Left ventricle myocardium inferior (tissue), 1 donor: ENCODE data around the gene ALG5. TPM values are rescaled to one million over a fixed set of nuclear protein-coding genes. Genes with fewer than 3 reads are reported as not detected.

Experiments used
- DNase-seq: peaks from one replicate; pipeline ENCODE4 v3.0.0-alpha.2; 2020
- H3K27ac ChIP-seq: fragments of 200-600 bp; replicated peaks from 2 replicates; pipeline ENCODE4 v1.8.0; 2021
- H3K27me3 ChIP-seq: fragments of 200-600 bp; 2 replicates; pipeline ENCODE4 v1.8.0; 2021; ENCODE audit warnings: low read depth
- H3K36me3 ChIP-seq: fragments of 200-600 bp; 2 replicates; pipeline ENCODE4 v1.8.0; 2021
- H3K4me1 ChIP-seq: fragments of 200-600 bp; 2 replicates; pipeline ENCODE4 v1.8.0; 2021
- H3K4me3 ChIP-seq: fragments of 200-600 bp; 2 replicates; pipeline ENCODE4 v1.8.0; 2021; ENCODE audit warnings: mild to moderate bottlenecking, moderate library complexity
- H3K9me3 ChIP-seq: fragments of 200-600 bp; replicated peaks from 2 replicates; pipeline ENCODE4 v1.8.0; 2021
- intact Hi-C: fragments of 100-400 bp; cut with micrococcal nuclease; formaldehyde crosslinking; loops from one replicate; pipeline ENCODE4 v1.11.0; 2022
- total RNA-seq: library from RNA; stranded (reverse); fragmentation: NEBNext Ultra II Directional; extraction: Animal tissue kit (Norgen Biotek cat#: 25700); gene quantifications from one replicate; pipeline ENCODE4 v1.2.1, GENCODE V29; 2021
- TF ChIP-seq, protein P1 (sequence below): fragments of 200-600 bp; IDR thresholded peaks from 2 replicates; pipeline ENCODE4 v1.8.0; 2021; ENCODE audit warnings: antibody characterized with exemption, mild to moderate bottlenecking, borderline replicate concordance
- donor health status: DM: no; HTN: yes; CAD: no; lungs with severe emphysema.

Gene ALG5
- total RNA-seq, 1 donor from 2014 or later = 9.1 TPM

DNA sequence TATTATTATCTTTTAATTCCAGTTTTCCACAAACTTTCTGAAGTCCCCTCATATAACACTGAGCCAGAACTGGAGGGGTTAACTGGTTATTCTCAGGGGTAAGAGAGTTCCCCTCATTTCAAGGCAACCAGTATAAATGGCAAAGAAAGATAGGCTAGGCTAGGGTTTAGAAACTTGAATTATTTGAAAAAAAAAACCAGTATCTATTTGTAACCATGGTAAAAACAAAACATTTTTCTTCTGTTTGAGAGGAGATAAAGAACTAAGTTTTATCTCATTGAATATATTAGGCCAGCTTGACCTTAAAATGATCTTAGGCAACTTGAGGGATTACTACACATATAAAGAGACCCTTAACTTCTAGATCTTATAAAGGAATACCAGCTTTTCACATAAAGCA is 40.8 kb upstream of the ALG5 start:
- intact Hi-C loops = no loop called here
- Histone ChIP-seq H3K27me3 (no peaks in the 10 kb centered on the region), H3K36me3 (peaks cover 85% of the 10 kb centered on the region), H3K4me1 (peaks cover 14% of the 10 kb centered on the region), H3K27ac (no peak overlapping the region), H3K4me3 (no peak overlapping the region), H3K9me3 (no peaks in the 10 kb centered on the region)
- TF ChIP-seq, protein P1, sequence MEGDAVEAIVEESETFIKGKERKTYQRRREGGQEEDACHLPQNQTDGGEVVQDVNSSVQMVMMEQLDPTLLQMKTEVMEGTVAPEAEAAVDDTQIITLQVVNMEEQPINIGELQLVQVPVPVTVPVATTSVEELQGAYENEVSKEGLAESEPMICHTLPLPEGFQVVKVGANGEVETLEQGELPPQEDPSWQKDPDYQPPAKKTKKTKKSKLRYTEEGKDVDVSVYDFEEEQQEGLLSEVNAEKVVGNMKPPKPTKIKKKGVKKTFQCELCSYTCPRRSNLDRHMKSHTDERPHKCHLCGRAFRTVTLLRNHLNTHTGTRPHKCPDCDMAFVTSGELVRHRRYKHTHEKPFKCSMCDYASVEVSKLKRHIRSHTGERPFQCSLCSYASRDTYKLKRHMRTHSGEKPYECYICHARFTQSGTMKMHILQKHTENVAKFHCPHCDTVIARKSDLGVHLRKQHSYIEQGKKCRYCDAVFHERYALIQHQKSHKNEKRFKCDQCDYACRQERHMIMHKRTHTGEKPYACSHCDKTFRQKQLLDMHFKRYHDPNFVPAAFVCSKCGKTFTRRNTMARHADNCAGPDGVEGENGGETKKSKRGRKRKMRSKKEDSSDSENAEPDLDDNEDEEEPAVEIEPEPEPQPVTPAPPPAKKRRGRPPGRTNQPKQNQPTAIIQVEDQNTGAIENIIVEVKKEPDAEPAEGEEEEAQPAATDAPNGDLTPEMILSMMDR = no peak
- no peak for DNase-seq

DNA sequence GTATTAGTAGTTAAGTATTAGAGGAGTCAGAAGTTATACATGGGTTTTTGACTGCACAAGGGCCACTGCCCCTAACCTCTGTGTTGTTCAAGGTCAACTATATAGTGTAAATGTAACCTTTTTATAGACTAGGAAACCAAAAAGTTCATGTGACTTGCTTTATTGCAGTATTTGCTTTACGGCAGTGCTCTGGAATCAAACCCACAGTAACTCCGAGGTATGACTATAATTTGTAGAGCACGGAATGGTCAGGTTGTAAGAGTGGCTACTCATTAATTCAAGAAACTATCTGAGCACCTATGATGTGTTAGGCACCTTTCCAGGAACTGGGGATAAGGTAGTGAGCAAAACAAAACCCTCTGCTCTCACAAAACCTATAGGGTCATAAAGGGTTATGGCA is 38.1 kb upstream of the ALG5 start:
- H3K36me3 ChIP-seq = peaks cover 94% of the 10 kb centered on the region

DNA sequence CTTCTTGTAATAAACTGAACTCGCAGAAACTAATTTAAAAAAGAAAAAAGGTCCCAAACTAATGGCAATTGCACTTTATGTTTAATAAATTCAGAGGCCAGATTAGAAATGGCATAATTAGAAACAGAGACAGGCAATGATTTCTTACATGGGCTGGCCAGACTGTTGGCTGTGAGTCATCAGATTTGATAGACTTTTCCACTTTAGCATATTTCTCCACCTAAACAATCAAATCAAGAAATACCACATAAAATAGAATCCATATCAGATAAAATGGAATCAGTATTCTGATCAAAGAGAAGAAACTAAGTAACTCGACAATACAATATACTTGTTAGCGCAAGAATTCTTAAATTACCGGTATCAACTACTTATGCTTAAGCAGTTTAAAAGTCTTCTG is 30.5 kb upstream of the ALG5 start:
- Histone ChIP-seq H3K4me1 (no peaks in the 10 kb centered on the region), H3K4me3 (no peak overlapping the region), H3K36me3 (peaks cover 98% of the 10 kb centered on the region), H3K9me3 (no peaks in the 10 kb centered on the region), H3K27me3 (no peaks in the 10 kb centered on the region), H3K27ac (no peak overlapping the region)
- TF ChIP-seq, protein P1 = no peak
- intact Hi-C loops = no loop called here
- no peak for DNase-seq

More for the DNA sequence above, 38.1 kb upstream of the ALG5 start:
- DNase-seq = no peak
- no peak overlapping the region for H3K4me3 ChIP-seq
- no peaks in the 10 kb centered on the region for H3K27me3 ChIP-seq
- no peaks in the 10 kb centered on the region for H3K9me3 ChIP-seq
- peaks cover 3% of the 10 kb centered on the region for H3K4me1 ChIP-seq
- TF ChIP-seq, protein P1 = no peak
- no peak overlapping the region for H3K27ac ChIP-seq
- intact Hi-C loops = no loop called here

DNA sequence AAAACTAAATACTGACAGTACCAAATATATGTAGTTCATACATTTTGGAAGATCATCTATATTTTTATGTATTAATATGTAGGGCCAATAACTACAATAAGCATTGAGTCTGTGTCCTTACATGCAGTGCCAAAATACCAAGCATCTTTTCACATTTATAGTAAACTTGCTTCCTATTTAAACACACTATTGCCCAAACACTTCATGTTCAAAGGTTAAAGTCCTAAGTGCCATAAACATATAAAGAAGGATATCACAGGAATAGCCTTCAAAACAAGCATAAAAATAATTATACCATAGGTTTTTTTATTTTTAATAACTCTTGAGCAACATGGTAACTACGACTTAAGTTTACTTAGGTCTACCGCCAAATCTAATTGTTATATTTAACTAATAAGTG is 28.5 kb upstream of the ALG5 start:
- H3K27ac ChIP-seq = no peak overlapping the region
- no peaks in the 10 kb centered on the region for H3K9me3 ChIP-seq
- peaks cover 98% of the 10 kb centered on the region for H3K36me3 ChIP-seq
- no peak overlapping the region for H3K4me3 ChIP-seq
- TF ChIP-seq, protein P1 = no peak
- no peaks in the 10 kb centered on the region for H3K4me1 ChIP-seq
- H3K27me3 ChIP-seq = no peaks in the 10 kb centered on the region
- intact Hi-C loops = no loop called here
- no peak for DNase-seq

DNA sequence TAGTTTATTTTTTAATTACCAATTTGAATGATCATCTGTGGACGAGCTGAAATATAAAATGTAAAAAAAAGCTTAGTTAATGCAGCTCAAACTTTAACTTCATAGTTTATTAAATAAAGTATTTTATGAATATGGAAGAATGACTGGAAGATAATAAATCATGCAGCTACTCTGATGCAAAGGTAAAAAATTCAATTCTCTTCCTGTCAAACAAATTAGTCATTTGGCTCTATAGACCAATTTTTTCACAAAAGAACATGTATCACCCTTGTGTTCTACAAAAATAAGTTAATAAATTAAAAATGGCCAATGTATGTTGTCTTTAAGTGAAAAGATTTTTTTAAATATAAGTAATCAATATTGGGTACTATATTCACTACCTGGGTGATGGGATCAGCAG is 27.6 kb upstream of the ALG5 start:
- Histone ChIP-seq H3K4me3 (no peak overlapping the region), H3K27ac (no peak overlapping the region), H3K27me3 (no peaks in the 10 kb centered on the region), H3K4me1 (no peaks in the 10 kb centered on the region), H3K9me3 (no peaks in the 10 kb centered on the region), H3K36me3 (peaks cover 98% of the 10 kb centered on the region)
- no peak for DNase-seq
- intact Hi-C loops = no loop called here
- TF ChIP-seq, protein P1 = no peak

DNA sequence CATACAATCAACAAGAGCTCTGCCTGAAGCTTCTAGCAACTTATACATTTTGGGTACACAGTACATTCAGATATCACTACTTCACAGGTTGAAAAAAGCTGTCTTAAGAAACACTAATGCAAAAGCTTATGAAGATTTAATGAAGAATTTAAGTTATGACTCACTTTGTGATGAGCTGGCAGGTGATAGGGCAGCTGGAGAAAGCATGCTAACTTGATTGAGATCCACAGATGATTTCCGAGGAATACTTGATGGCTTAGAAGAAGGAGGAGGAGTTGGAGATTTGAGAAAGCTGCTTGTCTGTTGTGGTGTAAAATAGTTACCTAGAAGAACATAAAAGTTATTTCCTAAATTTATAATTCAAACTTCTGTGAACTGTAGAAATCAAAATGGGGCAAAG is 24.7 kb upstream of the ALG5 start:
- no peak for DNase-seq
- Histone ChIP-seq H3K9me3 (no peaks in the 10 kb centered on the region), H3K4me3 (no peak overlapping the region), H3K4me1 (no peaks in the 10 kb centered on the region), H3K27me3 (no peaks in the 10 kb centered on the region), H3K27ac (no peak overlapping the region), H3K36me3 (peaks cover 98% of the 10 kb centered on the region)
- TF ChIP-seq, protein P1 = no peak
- intact Hi-C loops = no loop called here
